ENCODE results near the gene CDH23. TPM values are rescaled to one million over a fixed set of nuclear protein-coding genes. Genes with fewer than 3 reads are reported as not detected.
A peak's percentile ranks its signal among the peaks of the same experiment; 100 is the strongest.

CDH23 gene
- total and polyA plus RNA-seq, 2 of the 8 experiments (the other 6 are each of a cell fraction or from before 2014, with no cell fraction given) = 1.9 to 4.9 TPM

- Histone ChIP-seq H3K18ac (ENCODE audit: extremely low read depth, low read length) (peak overlapping the region; percentile 87; the same call in 1 of the 2 replicates), H3K27ac (ENCODE audit: low read depth, low read length) (no peak overlapping the region), H3K79me1 (ENCODE audit: low read depth, low read length) (no peaks in the 10 kb centered on the region), H4K8ac (ENCODE audit: extremely low read depth, insufficient read depth, low read length) (peak overlapping the region; percentile 35; the same call in 1 of the 2 replicates), H2BK15ac (ENCODE audit: low read length) (peak overlapping the region; percentile 97), H3K9me3 (ENCODE audit: insufficient read depth in 2 of 2, low read depth in 1 of 2, low read length in 1 of 2) (no peaks in the 10 kb centered on the region), H3K14ac (ENCODE audit: insufficient read length) (peak overlapping the region; percentile 67), H4K91ac (replicated peaks; ENCODE audit: insufficient read length, low read length) (peak overlapping the region; percentile 68), H3K56ac (replicated peaks; ENCODE audit: insufficient read length, low read depth, low read length) (peak overlapping the region; percentile 94), H2AK5ac (ENCODE audit: low read depth, low read length) (peak overlapping the region; percentile 99), H3K79me2 (ENCODE audit: control insufficient read depth in 1 of 2, insufficient read depth in 2 of 2, low read length in 2 of 2) (no peaks in the 10 kb centered on the region), H3K4me2 (ENCODE audit: insufficient read depth in 1 of 2, low read depth in 2 of 2, low read length in 2 of 2) (no peak overlapping the region), H4K20me1 (replicated peaks in 1 of 2; ENCODE audit: control insufficient read depth in 1 of 2, insufficient read depth in 2 of 2, low read length in 2 of 2) (peaks cover 0 to 6% of the 10 kb centered on the region in 2 experiments), H2BK20ac (ENCODE audit: low read length) (peak overlapping the region; percentile 75; the same call in 1 of the 2 replicates), H3K27me3 (replicated peaks in 1 of 4; ENCODE audit: control insufficient read depth in 3 of 4, extremely low read depth in 1 of 4, insufficient read depth in 3 of 4, low read length in 3 of 4) (no peaks in the 10 kb centered on the region), H3K4me3 (ENCODE audit: extremely low read depth in 1 of 4, insufficient read depth in 2 of 4, low read depth in 3 of 4, low read length in 4 of 4) (no peak overlapping the region), H3K9ac (replicated peaks in 1 of 4; ENCODE audit: extremely low read depth in 1 of 4, low read depth in 3 of 4, low read length in 3 of 4) (peak overlapping the region in 1 of 4 experiments; percentile 30; a peak in 1 of 7 replicates), H3K4ac (replicated peaks; ENCODE audit: insufficient read length, low read depth, low read length) (no peak overlapping the region), H3K23ac (ENCODE audit: insufficient read length) (no peak overlapping the region), H3K23me2 (ENCODE audit: low read depth, low read length) (peaks cover 4% of the 10 kb centered on the region; the same call in 1 of the 2 replicates), H2BK120ac (replicated peaks; ENCODE audit: low read depth, low read length) (peak overlapping the region; percentile 48), H3K36me3 (ENCODE audit: control insufficient read depth in 2 of 4, insufficient read depth in 4 of 4, low read length in 3 of 4) (no peaks in the 10 kb centered on the region), H2AFZ (ENCODE audit: low read length) (no peak overlapping the region), H4K5ac (ENCODE audit: insufficient read length, low read depth, low read length) (peak overlapping the region; percentile 29), H3K4me1 (replicated peaks in 1 of 4; ENCODE audit: control insufficient read depth in 3 of 4, insufficient read depth in 4 of 4, low read length in 3 of 4) (peaks cover 0 to 2% (median 0%) of the 10 kb centered on the region in 4 experiments; a peak in 2 of 7 replicates), H2BK5ac (ENCODE audit: low read depth, low read length) (peak overlapping the region; percentile 78; the same call in 1 of the 2 replicates), H2BK12ac (ENCODE audit: low read depth, low read length) (peak overlapping the region; percentile 84)
- peak in 1 of 2 experiments; percentile 43 for DNase-seq (ENCODE audit: low read depth in 1 of 2, low spot score in 2 of 2)
- 74 to 100% methylated on average over 1 to 15 of the region's 15 CpGs for WGBS, 2 experiments (ENCODE audit: extremely low coverage in 1 of 2, insufficient coverage in 1 of 2, insufficient read length in 1 of 2, insufficient replicate concordance in 2 of 2, low coverage in 1 of 2, low lambda C conversion rate in 2 of 2, missing lambda C conversion rate in 1 of 2)
- no peak for FAIRE-seq
- CTCF ChIA-PET (ENCODE audit: partially characterized antibody) = interaction anchor here (0.6 to 4.8 kb wide), 35 partner anchors 8 to 448 kb away, joined by 3 to 87 read pairs (median 4); partner anchors contain the start of gene SLC29A3
- POLR2A ChIA-PET (ENCODE audit: partially characterized antibody) = interaction anchor here (0.6 to 1.0 kb wide), 2 partner anchors 8 to 229 kb away, joined by 3 to 5 read pairs; no protein-coding TSS in a partner anchor
- TF ChIP-seq PHF8 (conservative IDR thresholded peaks at IDR 0.05; ENCODE audit: low read depth, low read length) (no peak), POU5F1 (IDR thresholded peaks at IDR 0.05; ENCODE audit: low read depth, low read length) (no peak), TEAD4 (IDR thresholded peaks at IDR 0.05; ENCODE audit: low read depth, low read length) (no peak), JUND (IDR thresholded peaks at IDR 0.05; ENCODE audit: low read length) (no peak)
- TF ChIP-seq, protein P1, sequence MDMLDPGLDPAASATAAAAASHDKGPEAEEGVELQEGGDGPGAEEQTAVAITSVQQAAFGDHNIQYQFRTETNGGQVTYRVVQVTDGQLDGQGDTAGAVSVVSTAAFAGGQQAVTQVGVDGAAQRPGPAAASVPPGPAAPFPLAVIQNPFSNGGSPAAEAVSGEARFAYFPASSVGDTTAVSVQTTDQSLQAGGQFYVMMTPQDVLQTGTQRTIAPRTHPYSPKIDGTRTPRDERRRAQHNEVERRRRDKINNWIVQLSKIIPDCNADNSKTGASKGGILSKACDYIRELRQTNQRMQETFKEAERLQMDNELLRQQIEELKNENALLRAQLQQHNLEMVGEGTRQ (IDR thresholded peaks at IDR 0.05; ENCODE audit: low read length) = no peak
Measured at GRCh38 chr10:71432101-71432905, 35.6 kb downstream of the CDH23 start.
